ENCODE data around the gene RTL10. TPM values are rescaled to one million over a fixed set of nuclear protein-coding genes. Genes with fewer than 3 reads are reported as not detected.

The RTL10 gene
- total RNA-seq, 1 experiment from 2014 or later = 25.6 TPM

GRCh38 chr22:19897726-19898125 is 43.1 kb upstream of the RTL10 start:
- ChIA-PET POLR2A (ENCODE audit: low non-redundant PET) (no interaction called here), CTCF (interaction anchor here (0.7 kb wide), 1 partner anchor 633 kb away, joined by 7 read pairs; no protein-coding TSS in a partner anchor)
- Histone ChIP-seq H3K4me3 (ENCODE audit: low read depth, low read length, poor library complexity, severe bottlenecking) (no peak overlapping the region), H3K27ac (ENCODE audit: low read depth, low read length, poor library complexity, severe bottlenecking) (no peak overlapping the region), H3K36me3 (ENCODE audit: insufficient read depth, low read length, poor library complexity, severe bottlenecking) (no peaks in the 10 kb centered on the region), H3K27me3 (replicated peaks; ENCODE audit: insufficient read depth, low read depth, low read length, poor library complexity) (no peaks in the 10 kb centered on the region), H3K4me1 (ENCODE audit: insufficient read depth, low read length, poor library complexity, severe bottlenecking) (peaks cover 20% of the 10 kb centered on the region), H3K9me3 (ENCODE audit: low read depth, low read length, poor library complexity, severe bottlenecking) (no peaks in the 10 kb centered on the region)
- intact Hi-C loops (cut with micrococcal nuclease; ENCODE audit: unreplicated experiment) = no loop called here
- no TSS peak for BruUV-seq (replicated peaks)
- DNase-seq (ENCODE audit: low spot score) = no peak
- no peak for TF ChIP-seq EZH2 (IDR thresholded peaks at IDR 0.05; ENCODE audit: borderline replicate concordance, low read depth, low read length, poor library complexity, severe bottlenecking)
- no peak for TF ChIP-seq CTCF (conservative IDR thresholded peaks at IDR 0.05; ENCODE audit: low read depth, low read length)

GRCh38 chr22:19896665-19897355 is 42.1 kb upstream of the RTL10 start:
- no peaks in the 10 kb centered on the region for H3K36me3 ChIP-seq (ENCODE audit: insufficient read depth, low read length, poor library complexity, severe bottlenecking)
- POLR2A ChIA-PET (ENCODE audit: low non-redundant PET) = no interaction called here
- no peaks in the 10 kb centered on the region for H3K9me3 ChIP-seq (ENCODE audit: low read depth, low read length, poor library complexity, severe bottlenecking)
- no peaks in the 10 kb centered on the region for H3K27me3 ChIP-seq (replicated peaks; ENCODE audit: insufficient read depth, low read depth, low read length, poor library complexity)
- DNase-seq (ENCODE audit: low spot score) = no peak
- CTCF ChIA-PET = no interaction called here
- TF ChIP-seq EZH2 (IDR thresholded peaks at IDR 0.05; ENCODE audit: borderline replicate concordance, low read depth, low read length, poor library complexity, severe bottlenecking) = no peak
- intact Hi-C loops (cut with micrococcal nuclease; ENCODE audit: unreplicated experiment) = no loop called here
- H3K4me1 ChIP-seq (ENCODE audit: insufficient read depth, low read length, poor library complexity, severe bottlenecking) = peaks cover 20% of the 10 kb centered on the region
- BruUV-seq (replicated peaks) = no TSS peak
- H3K27ac ChIP-seq (ENCODE audit: low read depth, low read length, poor library complexity, severe bottlenecking) = no peak overlapping the region
- H3K4me3 ChIP-seq (ENCODE audit: low read depth, low read length, poor library complexity, severe bottlenecking) = no peak overlapping the region

- no peaks in the 10 kb centered on the region for H3K36me3 ChIP-seq (ENCODE audit: insufficient read depth, low read length, poor library complexity, severe bottlenecking)
- no peaks in the 10 kb centered on the region for H3K27me3 ChIP-seq (replicated peaks; ENCODE audit: insufficient read depth, low read depth, low read length, poor library complexity)
- no peak for DNase-seq (ENCODE audit: low spot score)
- H3K4me1 ChIP-seq (ENCODE audit: insufficient read depth, low read length, poor library complexity, severe bottlenecking) = peaks cover 32% of the 10 kb centered on the region
- CTCF ChIA-PET = no interaction called here
- no peak overlapping the region for H3K27ac ChIP-seq (ENCODE audit: low read depth, low read length, poor library complexity, severe bottlenecking)
- TF ChIP-seq EZH2 (IDR thresholded peaks at IDR 0.05; ENCODE audit: borderline replicate concordance, low read depth, low read length, poor library complexity, severe bottlenecking) (no peak), CTCF (conservative IDR thresholded peaks at IDR 0.05; ENCODE audit: low read depth, low read length) (no peak)
- H3K9me3 ChIP-seq (ENCODE audit: low read depth, low read length, poor library complexity, severe bottlenecking) = no peaks in the 10 kb centered on the region
- POLR2A ChIA-PET (ENCODE audit: low non-redundant PET) = no interaction called here
- no peak overlapping the region for H3K4me3 ChIP-seq (ENCODE audit: low read depth, low read length, poor library complexity, severe bottlenecking)
- no TSS peak for BruUV-seq (replicated peaks)
- intact Hi-C loops (cut with micrococcal nuclease; ENCODE audit: unreplicated experiment) = no loop called here
Observed at GRCh38 chr22:19895160-19895849, 40.6 kb upstream of the RTL10 start.
